GM23338 (cell line): ENCODE measurements around the gene FAM131A. TPM values are rescaled to one million over a fixed set of nuclear protein-coding genes. Genes with fewer than 3 reads are reported as not detected.
"Not testable (repeated sequence)": the region's sequence is repeated elsewhere in the genome, so short reads cannot be mapped to it uniquely, and the experiment has no call there.

Source experiments
- ATAC-seq: fragments of 200-7000 bp; cut with Tn5 transposase; 3 replicates; pipeline ENCODE4 v1.9.1; 2020
- DNase-seq: peaks from one replicate; pipeline ENCODE4 v3.0.0-alpha.2; 2015; ENCODE audit warnings: low spot score
- H2AFZ ChIP-seq: fragments of 200-600 bp; sonication (generic); 2 replicates; pipeline ENCODE4 v1.8.0; 2016; ENCODE audit warnings: antibody characterized with exemption, mild to moderate bottlenecking, moderate library complexity
- H3F3A ChIP-seq: fragments of 200-600 bp; sonication (generic); replicated peaks from 2 replicates; pipeline ENCODE4 v1.8.0; 2017; ENCODE audit warnings: antibody characterized with exemption, mixed run types, low read depth
- H3K27ac ChIP-seq: fragments of 200-600 bp; sonication (generic); 2 replicates; pipeline ENCODE4 v1.6.1; 2016; ENCODE audit warnings: low read depth
- H3K27me3 ChIP-seq: fragments of 200-600 bp; sonication (generic); 2 replicates; pipeline ENCODE4 v1.8.0; 2016; ENCODE audit warnings: mild to moderate bottlenecking, mixed run types, moderate library complexity; ENCODE audit not compliant: insufficient read depth
- H3K36me3 ChIP-seq: fragments of 200-600 bp; sonication (generic); 2 replicates; pipeline ENCODE4 v1.8.0; 2016; ENCODE audit warnings: mild to moderate bottlenecking; ENCODE audit not compliant: insufficient read depth
- H3K4me1 ChIP-seq: fragments of 200-600 bp; sonication (generic); 2 replicates; pipeline ENCODE4 v1.8.0; 2016; ENCODE audit warnings: mild to moderate bottlenecking, moderate library complexity; ENCODE audit not compliant: insufficient read depth
- H3K4me2 ChIP-seq: fragments of 200-600 bp; sonication (generic); 2 replicates; pipeline ENCODE4 v1.7.1; 2017; ENCODE audit warnings: mixed run types
- H3K4me3 ChIP-seq: fragments of 200-600 bp; sonication (generic); 2 replicates; pipeline ENCODE4 v1.6.1; 2016; ENCODE audit warnings: mixed run types
- H3K79me2 ChIP-seq: fragments of 200-600 bp; sonication (generic); replicated peaks from 2 replicates; pipeline ENCODE4 v1.8.0; 2017; ENCODE audit warnings: mild to moderate bottlenecking; ENCODE audit not compliant: insufficient read depth
- H3K9me2 ChIP-seq: fragments of 200-600 bp; sonication (generic); 2 replicates; pipeline ENCODE4 v1.8.0; 2017; ENCODE audit not compliant: insufficient read depth
- H4K20me1 ChIP-seq: fragments of 200-600 bp; sonication (generic); replicated peaks from 2 replicates; pipeline ENCODE4 v1.8.0; 2017; ENCODE audit warnings: mild to moderate bottlenecking; ENCODE audit not compliant: insufficient read depth
- H3K27ac Mint-ChIP-seq: 2 replicates; pipeline ENCODE4 v1.8.0; 2020; ENCODE audit warnings: inconsistent platforms, mild to moderate bottlenecking, moderate library complexity, mixed read lengths
- H3K27me3 Mint-ChIP-seq: 3 replicates; pipeline ENCODE4 v1.8.0; 2022; ENCODE audit warnings: low read depth, mild to moderate bottlenecking, moderate library complexity, mixed read lengths, inconsistent platforms; ENCODE audit not compliant: insufficient read depth, poor library complexity
- H3K36me3 Mint-ChIP-seq: 3 replicates; pipeline ENCODE4 v1.8.0; 2021; ENCODE audit warnings: low read depth, mild to moderate bottlenecking, inconsistent platforms, moderate library complexity, mixed read lengths
- H3K4me1 Mint-ChIP-seq: 3 replicates; pipeline ENCODE4 v1.8.0; 2020; ENCODE audit warnings: mild to moderate bottlenecking, inconsistent platforms, mixed read lengths
- H3K4me3 Mint-ChIP-seq: 3 replicates; pipeline ENCODE4 v1.8.0; 2021; ENCODE audit warnings: moderate library complexity, mild to moderate bottlenecking, inconsistent platforms, mixed read lengths
- H3K9me3 Mint-ChIP-seq: 3 replicates; pipeline ENCODE4 v1.8.0; 2020; ENCODE audit warnings: moderate library complexity, mild to moderate bottlenecking, inconsistent platforms, mixed read lengths
- CREB1 ChIP-seq: fragments of 250-450 bp; sonication (Bioruptor Pico); IDR thresholded peaks from 2 replicates; pipeline ENCODE4 v1.5.0; 2020; ENCODE audit warnings: low read depth, mild to moderate bottlenecking, moderate library complexity
- EZH2 ChIP-seq: fragments of 200-600 bp; sonication (generic); IDR thresholded peaks from one replicate; pipeline ENCODE4 v1.8.0; 2017; ENCODE audit warnings: antibody characterized with exemption, mild to moderate bottlenecking, low read depth; ENCODE audit not compliant: unreplicated experiment
- EZH2phosphoT487 ChIP-seq: fragments of 200-600 bp; sonication (generic); IDR thresholded peaks from one replicate; pipeline ENCODE4 v1.8.1; 2018; ENCODE audit warnings: antibody characterized with exemption; ENCODE audit not compliant: unreplicated experiment
- POLR2AphosphoS5 ChIP-seq: IDR thresholded peaks from 2 replicates; pipeline ENCODE4 v1.6.1; 2016; ENCODE audit warnings: antibody characterized with exemption, low read depth
- polyA plus RNA-seq: library from polyadenylated mRNA; unstranded; fragments of >200 nt; fragmentation: Nextera tagmentation; extraction: Ambion mirVana; gene quantifications from 2 replicates; pipeline ENCODE4 v1.2.1, GENCODE V29; 2016
- total RNA-seq: library from RNA; depleted of rRNA; stranded (reverse); fragments of >200 nt; shearing (Covaris generic); gene quantifications from 2 replicates; pipeline ENCODE4 v1.2.3, GENCODE V29; 2014
- TF ChIP-seq, protein P1 (sequence below), 2 experiments: fragments of 200-600 bp in 1 of 2; sonication (generic) in 1 of 2; conservative IDR thresholded peaks; 2 replicates each; pipeline versions ENCODE4 v1.5.1 to v1.6.1; 2016 to 2017; ENCODE audit warnings: antibody characterized with exemption in 2 of 2, low read depth in 2 of 2, mild to moderate bottlenecking in 2 of 2, moderate library complexity in 1 of 2

Gene FAM131A
- total and polyA plus RNA-seq, 2 experiments from 2014 or later: 6.7 to 31.8 TPM

- peaks cover 28% of the 10 kb centered on the region for H3K79me2 ChIP-seq
- peaks cover 42% of the 10 kb centered on the region for H3K4me1 Mint-ChIP-seq
- H3K36me3 Mint-ChIP-seq: peaks cover 32% of the 10 kb centered on the region
- peak overlapping the region; percentile 90 for H3K4me2 ChIP-seq
- ATAC-seq (peak; percentile 61), DNase-seq (peak; percentile 93)
- H3K27me3 ChIP-seq: no peaks in the 10 kb centered on the region
- H3K9me3 Mint-ChIP-seq: peaks cover 3% of the 10 kb centered on the region; the same call in 1 of the 3 replicates
- peak overlapping the region; percentile 76 for H3K27ac Mint-ChIP-seq
- no peak overlapping the region for H2AFZ ChIP-seq
- 0 out of 2 replicates have a peak, but pooled peaks cover 9% of the 10 kb centered on the region for H3K36me3 ChIP-seq
- H3F3A ChIP-seq: peaks cover 30% of the 10 kb centered on the region
- peaks cover 21% of the 10 kb centered on the region for H4K20me1 ChIP-seq
- TF ChIP-seq POLR2AphosphoS5 (no peak), CREB1 (CRISPR knock-in tag) (peak; percentile 91), EZH2phosphoT487 (no peak), EZH2 (no peak)
- TF ChIP-seq, protein P1, sequence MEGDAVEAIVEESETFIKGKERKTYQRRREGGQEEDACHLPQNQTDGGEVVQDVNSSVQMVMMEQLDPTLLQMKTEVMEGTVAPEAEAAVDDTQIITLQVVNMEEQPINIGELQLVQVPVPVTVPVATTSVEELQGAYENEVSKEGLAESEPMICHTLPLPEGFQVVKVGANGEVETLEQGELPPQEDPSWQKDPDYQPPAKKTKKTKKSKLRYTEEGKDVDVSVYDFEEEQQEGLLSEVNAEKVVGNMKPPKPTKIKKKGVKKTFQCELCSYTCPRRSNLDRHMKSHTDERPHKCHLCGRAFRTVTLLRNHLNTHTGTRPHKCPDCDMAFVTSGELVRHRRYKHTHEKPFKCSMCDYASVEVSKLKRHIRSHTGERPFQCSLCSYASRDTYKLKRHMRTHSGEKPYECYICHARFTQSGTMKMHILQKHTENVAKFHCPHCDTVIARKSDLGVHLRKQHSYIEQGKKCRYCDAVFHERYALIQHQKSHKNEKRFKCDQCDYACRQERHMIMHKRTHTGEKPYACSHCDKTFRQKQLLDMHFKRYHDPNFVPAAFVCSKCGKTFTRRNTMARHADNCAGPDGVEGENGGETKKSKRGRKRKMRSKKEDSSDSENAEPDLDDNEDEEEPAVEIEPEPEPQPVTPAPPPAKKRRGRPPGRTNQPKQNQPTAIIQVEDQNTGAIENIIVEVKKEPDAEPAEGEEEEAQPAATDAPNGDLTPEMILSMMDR (conservative IDR thresholded peaks at IDR 0.05; ENCODE audit: low read depth in 2 of 2): peak in 1 of 2 experiments; percentile 25; a peak in 1 of 4 replicates
- H3K27me3 Mint-ChIP-seq: peaks cover 34% of the 10 kb centered on the region
- peak overlapping the region; percentile 87 for H3K4me3 Mint-ChIP-seq
- no peaks in the 10 kb centered on the region for H3K9me2 ChIP-seq
- peaks cover 27% of the 10 kb centered on the region for H3K4me1 ChIP-seq
- peak overlapping the region; percentile 57 for H3K4me3 ChIP-seq
- H3K27ac ChIP-seq: peak overlapping the region; percentile 39; the same call in 1 of the 2 replicates
Measured at GRCh38 chr3:184338511-184338945, 1.1 kb downstream of the FAM131A start.

DNA sequence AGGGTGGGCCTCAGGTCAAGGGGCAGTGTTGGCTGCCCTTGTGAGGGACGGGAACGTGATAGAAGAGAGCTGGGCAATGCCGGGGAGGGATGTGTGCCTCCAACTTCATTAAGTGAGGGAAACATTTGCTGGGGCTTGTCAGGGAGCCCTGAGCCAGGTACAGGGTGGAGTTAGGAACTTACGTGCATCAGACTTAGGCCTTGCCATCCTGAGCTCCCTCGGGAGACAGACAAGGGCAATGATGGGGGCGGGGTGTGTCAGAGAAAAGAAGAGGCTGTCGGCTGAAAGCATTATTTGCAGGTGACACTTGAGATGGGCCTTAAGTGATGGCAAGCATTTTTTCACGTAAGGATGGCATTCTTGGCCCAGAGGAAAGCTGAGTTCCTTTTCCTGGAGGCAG lies 1.6 kb downstream of the FAM131A start:
- Mint-ChIP-seq H3K9me3 (peaks cover 3% of the 10 kb centered on the region; the same call in 1 of the 3 replicates), H3K27ac (no peak overlapping the region), H3K36me3 (peaks cover 27% of the 10 kb centered on the region), H3K4me3 (peak overlapping the region; percentile 59), H3K27me3 (peaks cover 32% of the 10 kb centered on the region), H3K4me1 (peaks cover 42% of the 10 kb centered on the region)
- no peaks in the 10 kb centered on the region for H3K9me2 ChIP-seq
- TF ChIP-seq, protein P1 (conservative IDR thresholded peaks at IDR 0.05; ENCODE audit: low read depth in 2 of 2): no peak
- no peak for TF ChIP-seq CREB1 (CRISPR knock-in tag)
- TF ChIP-seq EZH2: no peak
- ATAC-seq (no peak), DNase-seq (peak; percentile 40)
- H3K79me2 ChIP-seq: peaks cover 28% of the 10 kb centered on the region
- peaks cover 27% of the 10 kb centered on the region for H3K4me1 ChIP-seq
- no peak overlapping the region for H2AFZ ChIP-seq
- 0 out of 2 replicates have a peak, but pooled peaks cover 4% of the 10 kb centered on the region for H3K36me3 ChIP-seq
- H3K27me3 ChIP-seq: no peaks in the 10 kb centered on the region
- H3K4me2 ChIP-seq: peak overlapping the region; percentile 90
- H3K4me3 ChIP-seq: peak overlapping the region; percentile 57
- H4K20me1 ChIP-seq: peaks cover 17% of the 10 kb centered on the region
- H3K27ac ChIP-seq: no peak overlapping the region
- peaks cover 26% of the 10 kb centered on the region for H3F3A ChIP-seq

GRCh38 chr3:184339451-184340135 lies 2.2 kb downstream of the FAM131A start:
- not testable (repeated sequence) for H3K36me3 ChIP-seq, ATAC-seq, H3K27ac Mint-ChIP-seq, H3K27me3 ChIP-seq, H2AFZ ChIP-seq, H3K4me3 ChIP-seq, H3K27ac ChIP-seq, H3K4me3 Mint-ChIP-seq, DNase-seq, H3K4me2 ChIP-seq, H3K9me2 ChIP-seq, H3K9me3 Mint-ChIP-seq
- Mint-ChIP-seq H3K36me3 (peaks cover 21% of the 10 kb centered on the region), H3K27me3 (peaks cover 30% of the 10 kb centered on the region), H3K4me1 (peaks cover 41% of the 10 kb centered on the region)
- Histone ChIP-seq H3F3A (peaks cover 22% of the 10 kb centered on the region), H4K20me1 (peaks cover 17% of the 10 kb centered on the region), H3K79me2 (peaks cover 28% of the 10 kb centered on the region), H3K4me1 (peaks cover 27% of the 10 kb centered on the region)
